Erythroblast (primary cell): ENCODE measurements around the gene GAST.

Source experiments
- GATA1 ChIP-seq: IDR thresholded peaks from 2 replicates; pipeline ENCODE4 v1.6.1; 2011; ENCODE audit warnings: low read depth, mild to moderate bottlenecking, control low read depth, low read length, moderate library complexity
- POLR2A ChIP-seq: IDR thresholded peaks from 2 replicates; pipeline ENCODE4 v1.6.1; 2011; ENCODE audit warnings: mild to moderate bottlenecking, low read length

DNA sequence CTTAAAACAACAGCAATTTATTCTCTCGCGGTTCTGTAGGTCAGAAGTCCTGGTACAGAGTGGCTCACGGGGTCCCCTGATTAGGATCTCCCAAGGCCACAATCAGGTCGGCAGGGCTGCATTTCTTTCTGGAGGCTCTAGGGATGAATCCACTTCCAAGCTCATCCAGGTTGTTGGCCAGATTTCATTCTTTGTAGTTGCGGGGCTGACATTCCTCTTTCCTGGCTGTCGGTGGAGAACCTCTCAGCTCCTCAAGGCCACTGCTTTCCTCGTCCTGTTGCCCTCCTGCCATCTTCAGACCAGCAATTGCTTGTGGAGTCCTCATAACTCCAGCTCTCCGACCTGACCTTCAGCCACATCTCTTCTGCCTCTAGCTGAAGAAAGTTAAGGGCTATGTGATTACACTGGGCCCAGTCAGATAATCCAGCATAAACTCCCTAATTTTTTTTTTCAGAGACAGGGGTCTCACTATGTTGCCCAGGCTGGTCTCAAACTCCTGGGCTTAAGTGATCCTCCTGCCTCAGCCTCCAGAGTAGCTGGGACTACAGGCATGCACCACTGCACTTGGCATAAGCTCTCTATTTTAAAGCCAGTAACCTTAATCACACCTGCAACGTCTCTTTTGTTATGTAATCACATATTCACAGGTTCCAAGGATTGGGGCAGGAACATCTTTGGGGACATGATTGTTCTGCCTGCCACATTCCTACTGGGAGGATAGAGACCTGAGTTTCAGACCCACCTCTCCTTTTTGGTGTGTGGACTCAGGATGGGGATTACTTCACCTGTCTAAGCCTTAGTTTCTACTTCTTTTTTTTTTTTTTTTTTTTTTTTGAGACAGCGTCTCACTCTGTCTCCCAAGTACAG lies 4.1 kb upstream of the GAST start:
- TF ChIP-seq POLR2A (no peak), GATA1 (no peak)
